Measurements from ENCODE around the gene ZNF333.

- TF ChIP-seq TAF1 (IDR thresholded peaks at IDR 0.05; ENCODE audit: borderline replicate concordance, low read depth, low read length) (no peak), POLR2A (IDR thresholded peaks at IDR 0.05; ENCODE audit: low read depth, low read length) (no peak), POLR2AphosphoS5 (IDR thresholded peaks at IDR 0.05; ENCODE audit: low read depth, low read length) (no peak)
These were observed 41.4 kb downstream of the ZNF333 start for GRCh38 chr19:14731200-14731599.
